Measurements from ENCODE around the gene ODF4.

ODF4 gene

DNA sequence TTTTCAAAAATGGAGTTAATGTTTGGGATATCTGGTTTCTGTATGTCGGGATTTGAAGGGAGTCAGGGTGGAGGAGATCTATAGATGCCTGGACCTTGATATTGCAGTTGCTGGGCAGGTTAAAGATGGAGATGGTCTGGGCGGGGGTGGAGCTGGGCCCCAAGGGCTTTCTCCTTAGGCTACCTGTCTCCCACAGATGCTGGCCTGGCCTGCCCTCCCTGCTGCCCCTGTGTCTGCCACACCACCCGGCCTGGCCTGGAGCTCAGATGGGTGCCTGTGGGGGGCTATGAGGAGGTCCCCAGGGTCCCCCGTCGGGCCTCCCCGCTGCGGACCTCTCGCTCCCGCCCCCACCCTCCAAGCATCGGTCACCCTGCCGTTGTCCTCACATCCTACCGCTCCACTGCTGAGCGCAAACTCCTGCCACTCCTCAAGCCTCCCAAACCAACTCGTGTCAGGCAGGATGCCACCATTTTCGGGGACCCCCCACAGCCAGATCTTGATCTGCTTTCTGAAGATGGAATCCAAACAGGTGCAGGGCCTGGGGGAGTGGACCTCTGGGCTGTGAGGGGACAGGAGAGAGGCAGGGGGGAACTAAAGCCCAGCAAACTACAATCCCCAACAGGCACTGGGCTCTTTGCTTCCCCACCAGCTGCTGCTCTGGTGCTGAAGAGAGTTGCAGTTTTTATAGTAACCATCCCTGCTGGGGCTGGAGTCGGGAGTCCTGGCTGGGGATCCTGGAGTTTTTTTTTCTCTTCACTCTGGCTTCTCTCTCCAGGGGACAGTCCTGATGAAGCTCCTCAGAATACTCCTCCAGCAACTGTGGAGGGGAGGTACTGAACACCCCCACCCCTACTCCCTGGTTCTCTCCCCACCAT is 26.7 kb upstream of the ODF4 start:
- TF ChIP-seq, protein P1, sequence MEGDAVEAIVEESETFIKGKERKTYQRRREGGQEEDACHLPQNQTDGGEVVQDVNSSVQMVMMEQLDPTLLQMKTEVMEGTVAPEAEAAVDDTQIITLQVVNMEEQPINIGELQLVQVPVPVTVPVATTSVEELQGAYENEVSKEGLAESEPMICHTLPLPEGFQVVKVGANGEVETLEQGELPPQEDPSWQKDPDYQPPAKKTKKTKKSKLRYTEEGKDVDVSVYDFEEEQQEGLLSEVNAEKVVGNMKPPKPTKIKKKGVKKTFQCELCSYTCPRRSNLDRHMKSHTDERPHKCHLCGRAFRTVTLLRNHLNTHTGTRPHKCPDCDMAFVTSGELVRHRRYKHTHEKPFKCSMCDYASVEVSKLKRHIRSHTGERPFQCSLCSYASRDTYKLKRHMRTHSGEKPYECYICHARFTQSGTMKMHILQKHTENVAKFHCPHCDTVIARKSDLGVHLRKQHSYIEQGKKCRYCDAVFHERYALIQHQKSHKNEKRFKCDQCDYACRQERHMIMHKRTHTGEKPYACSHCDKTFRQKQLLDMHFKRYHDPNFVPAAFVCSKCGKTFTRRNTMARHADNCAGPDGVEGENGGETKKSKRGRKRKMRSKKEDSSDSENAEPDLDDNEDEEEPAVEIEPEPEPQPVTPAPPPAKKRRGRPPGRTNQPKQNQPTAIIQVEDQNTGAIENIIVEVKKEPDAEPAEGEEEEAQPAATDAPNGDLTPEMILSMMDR (IDR thresholded peaks at IDR 0.05; ENCODE audit: unreplicated experiment in 3 of 3), result no peak
- H3K36me3 Mint-ChIP-seq (ENCODE audit: low read depth), result no peaks in the 10 kb centered on the region
- peaks cover 71% of the 10 kb centered on the region for H3K27me3 Mint-ChIP-seq (ENCODE audit: low read depth)
- H3K4me3 Mint-ChIP-seq, result peak overlapping the region in 1 of 3 experiments; percentile 38
- no peaks in the 10 kb centered on the region for H3K4me1 Mint-ChIP-seq
- no peaks in the 10 kb centered on the region for H3K9me3 Mint-ChIP-seq
- H3K27ac Mint-ChIP-seq, result no peak overlapping the region

DNA sequence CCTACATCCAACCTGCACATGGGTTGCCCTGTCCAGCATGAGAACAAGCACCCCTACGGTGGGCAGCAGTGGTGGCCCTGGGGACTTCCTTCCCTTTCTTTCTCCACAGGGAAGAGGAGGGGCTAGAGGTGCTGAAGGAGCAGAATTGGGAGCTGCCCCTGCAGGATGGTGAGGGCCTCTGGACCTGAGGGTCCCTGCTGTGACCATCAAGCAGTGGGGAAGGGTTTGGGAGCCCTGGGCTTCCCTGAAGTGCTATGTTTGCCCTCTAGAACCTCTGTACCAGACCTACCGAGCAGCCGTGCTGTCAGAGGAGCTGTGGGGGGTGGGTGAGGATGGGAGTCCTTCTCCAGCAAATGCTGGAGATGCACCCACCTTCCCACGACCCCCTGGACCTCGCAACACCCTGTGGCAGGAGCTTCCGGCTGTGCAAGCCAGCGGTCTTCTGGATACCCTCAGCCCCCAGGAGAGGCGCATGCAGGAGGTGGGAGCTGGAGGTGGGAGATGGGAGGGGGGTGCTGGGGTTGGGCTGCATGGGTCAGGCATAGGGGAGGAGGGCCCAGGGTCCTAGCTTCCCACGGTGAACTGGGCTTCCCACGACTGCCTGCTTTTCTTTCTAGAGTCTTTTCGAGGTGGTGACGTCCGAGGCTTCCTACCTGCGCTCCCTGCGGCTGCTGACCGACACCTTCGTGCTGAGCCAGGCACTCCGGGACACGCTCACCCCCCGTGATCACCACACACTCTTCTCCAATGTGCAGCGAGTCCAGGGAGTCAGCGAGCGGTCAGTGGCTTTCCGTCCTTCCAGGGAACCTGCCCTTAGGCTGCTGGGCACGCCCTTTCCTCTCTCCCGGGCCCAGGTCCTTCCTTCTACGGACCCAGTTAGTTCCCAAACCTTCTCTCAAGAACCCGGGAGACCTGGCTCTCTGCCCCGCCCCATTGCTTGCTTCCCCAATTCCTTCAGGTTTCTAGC is 24.6 kb upstream of the ODF4 start:
- TF ChIP-seq, protein P1 (IDR thresholded peaks at IDR 0.05; ENCODE audit: unreplicated experiment in 3 of 3), result no peak
- Mint-ChIP-seq H3K27me3 (ENCODE audit: low read depth) (peaks cover 76% of the 10 kb centered on the region), H3K36me3 (ENCODE audit: low read depth) (no peaks in the 10 kb centered on the region), H3K4me3 (peak overlapping the region; percentile 37 to 72 (median 65)), H3K27ac (no peak overlapping the region), H3K9me3 (no peaks in the 10 kb centered on the region), H3K4me1 (no peaks in the 10 kb centered on the region)

DNA sequence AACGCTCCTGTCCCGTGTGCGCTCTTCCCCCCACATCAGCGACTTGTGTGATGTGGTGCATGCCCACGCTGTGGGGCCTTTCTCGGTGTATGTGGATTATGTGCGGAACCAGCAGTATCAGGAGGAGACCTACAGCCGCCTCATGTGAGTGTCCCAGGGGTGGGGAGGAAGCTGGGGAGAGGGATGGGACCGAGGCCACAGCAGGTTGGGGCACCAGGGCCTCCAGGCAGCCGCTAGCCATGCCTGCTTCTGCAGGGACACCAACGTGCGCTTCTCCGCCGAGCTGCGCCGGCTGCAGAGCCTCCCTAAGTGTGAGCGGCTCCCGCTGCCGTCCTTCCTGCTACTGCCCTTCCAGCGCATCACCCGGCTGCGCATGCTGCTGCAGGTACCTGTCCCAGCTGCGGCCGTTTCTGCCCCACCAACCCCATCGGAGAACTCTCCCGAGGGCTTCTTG is 23.8 kb upstream of the ODF4 start:
- Mint-ChIP-seq H3K27ac (no peak overlapping the region), H3K4me3 (peak overlapping the region; percentile 33 to 72 (median 65)), H3K9me3 (no peaks in the 10 kb centered on the region), H3K36me3 (ENCODE audit: low read depth) (no peaks in the 10 kb centered on the region), H3K4me1 (no peaks in the 10 kb centered on the region), H3K27me3 (ENCODE audit: low read depth) (peaks cover 75% of the 10 kb centered on the region)
- TF ChIP-seq, protein P1 (IDR thresholded peaks at IDR 0.05; ENCODE audit: unreplicated experiment in 3 of 3), result no peak

DNA sequence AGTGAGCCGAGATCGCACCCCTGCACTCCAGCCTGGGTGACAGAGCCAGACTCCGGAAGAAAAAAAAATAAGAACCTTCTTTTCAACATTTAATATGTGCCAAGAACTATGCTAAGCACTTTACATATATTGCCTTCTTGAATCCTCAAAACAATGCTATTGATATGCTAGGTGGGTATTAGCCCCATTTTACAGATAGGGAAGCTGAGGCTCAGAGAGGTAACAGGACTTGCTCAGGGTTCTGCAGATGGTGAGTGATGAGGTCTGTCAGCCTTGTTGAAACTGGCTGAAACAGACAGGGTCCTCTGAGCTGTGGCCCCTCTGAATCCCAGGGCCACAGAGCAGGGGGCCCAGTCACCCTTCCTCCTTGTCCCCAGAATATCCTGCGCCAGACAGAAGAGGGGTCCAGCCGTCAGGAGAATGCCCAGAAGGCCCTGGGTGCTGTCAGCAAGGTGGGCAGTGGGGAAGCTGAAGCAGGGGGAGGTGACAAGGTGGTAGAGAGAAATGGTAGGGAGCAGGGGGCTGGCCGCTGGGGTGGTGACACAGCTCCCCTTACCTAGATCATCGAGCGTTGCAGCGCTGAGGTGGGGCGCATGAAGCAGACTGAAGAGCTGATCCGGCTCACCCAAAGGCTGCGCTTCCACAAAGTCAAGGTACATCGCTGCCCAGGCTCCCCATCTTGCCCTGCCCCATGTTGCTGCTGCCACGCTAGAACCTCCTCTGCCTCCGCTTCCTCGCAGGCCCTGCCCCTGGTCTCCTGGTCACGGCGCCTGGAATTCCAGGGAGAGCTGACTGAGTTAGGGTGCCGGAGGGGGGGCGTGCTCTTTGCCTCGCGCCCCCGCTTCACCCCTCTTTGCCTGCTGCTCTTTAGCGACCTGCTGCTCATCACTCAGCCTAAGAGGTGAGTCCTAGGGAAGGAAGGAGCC is 21.4 kb upstream of the ODF4 start:
- Mint-ChIP-seq H3K27me3 (ENCODE audit: low read depth) (peaks cover 58% of the 10 kb centered on the region), H3K27ac (no peak overlapping the region), H3K4me3 (no peak overlapping the region), H3K9me3 (no peaks in the 10 kb centered on the region), H3K4me1 (no peaks in the 10 kb centered on the region), H3K36me3 (ENCODE audit: low read depth) (no peaks in the 10 kb centered on the region)
- TF ChIP-seq, protein P1 (IDR thresholded peaks at IDR 0.05; ENCODE audit: unreplicated experiment in 3 of 3), result no peak

DNA sequence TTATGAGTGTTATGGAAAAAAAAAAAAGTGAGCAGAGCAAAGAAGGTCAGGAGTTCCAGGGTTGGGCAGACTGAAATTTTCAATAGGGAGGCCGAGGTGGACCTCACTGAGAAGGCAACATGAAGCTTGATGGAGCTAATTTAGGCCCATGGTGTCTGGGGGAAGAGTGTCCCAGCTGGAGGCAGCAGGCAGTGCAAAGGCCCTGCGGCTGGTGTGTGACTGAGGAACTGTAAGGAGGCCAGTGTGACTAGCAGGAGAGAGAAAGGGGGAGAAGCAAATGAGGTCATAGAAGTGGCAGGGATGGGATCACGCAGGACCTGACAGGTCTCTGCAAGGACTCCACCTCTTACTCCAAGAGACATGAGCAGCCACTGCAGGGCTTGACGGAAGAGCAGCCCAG is 19.4 kb upstream of the ODF4 start:
- TF ChIP-seq, protein P1 (IDR thresholded peaks at IDR 0.05; ENCODE audit: unreplicated experiment in 3 of 3), result no peak
- Mint-ChIP-seq H3K27me3 (ENCODE audit: low read depth) (peaks cover 49% of the 10 kb centered on the region), H3K9me3 (no peaks in the 10 kb centered on the region), H3K4me1 (no peaks in the 10 kb centered on the region), H3K4me3 (no peak overlapping the region), H3K36me3 (ENCODE audit: low read depth) (no peaks in the 10 kb centered on the region), H3K27ac (no peak overlapping the region)

All from nephron (organoid).